DOHH2 (cell line): ENCODE measurements around the gene ZNF469.

Experiments used
- H3F3A ChIP-seq: fragments of 200-600 bp; sonication (generic), shearing (Covaris generic); 2 replicates; pipeline ENCODE4 v1.6.0; 2016; ENCODE audit warnings: antibody characterized with exemption, mild to moderate bottlenecking; ENCODE audit not compliant: control insufficient read depth, insufficient read depth
- H3K27ac ChIP-seq: fragments of 200-600 bp; sonication (generic); 2 replicates; pipeline ENCODE4 v1.5.1; 2014; ENCODE audit warnings: low read depth, mild to moderate bottlenecking, low read length, moderate library complexity
- H3K27me3 ChIP-seq: fragments of 200-600 bp; sonication (generic); 2 replicates; pipeline ENCODE4 v1.6.1; 2014; ENCODE audit warnings: mild to moderate bottlenecking, low read length, mixed read lengths; ENCODE audit not compliant: control insufficient read depth
- H3K36me3 ChIP-seq: fragments of 200-600 bp; sonication (generic); 2 replicates; pipeline ENCODE4 v1.6.1; 2014; ENCODE audit warnings: mild to moderate bottlenecking, low read length, moderate library complexity, mixed read lengths; ENCODE audit not compliant: control insufficient read depth
- H3K4me1 ChIP-seq: fragments of 200-600 bp; sonication (generic); 2 replicates; pipeline ENCODE4 v1.6.1; 2014; ENCODE audit warnings: mild to moderate bottlenecking, low read length, mixed read lengths; ENCODE audit not compliant: control insufficient read depth
- H3K4me2 ChIP-seq: fragments of 200-600 bp; sonication (generic); 2 replicates; pipeline ENCODE4 v1.6.0; 2014; ENCODE audit warnings: mild to moderate bottlenecking, low read length, moderate library complexity
- H3K4me3 ChIP-seq: fragments of 200-600 bp; sonication (generic); 2 replicates; pipeline ENCODE4 v1.5.1; 2014; ENCODE audit warnings: mild to moderate bottlenecking, low read length, mixed read lengths
- H3K79me2 ChIP-seq: fragments of 200-600 bp; sonication (generic); 2 replicates; pipeline ENCODE4 v1.6.1; 2014; ENCODE audit warnings: mild to moderate bottlenecking, low read length, mixed read lengths; ENCODE audit not compliant: control insufficient read depth
- H3K9me2 ChIP-seq: fragments of 200-600 bp; sonication (generic); replicated peaks from 2 replicates; pipeline ENCODE4 v1.6.1; 2014; ENCODE audit warnings: mild to moderate bottlenecking, low read length, mixed read lengths; ENCODE audit not compliant: control insufficient read depth
- H3K9me3 ChIP-seq: fragments of 200-600 bp; sonication (generic); 2 replicates; pipeline ENCODE4 v1.6.1; 2014; ENCODE audit warnings: antibody characterized with exemption, low read length, mixed read lengths; ENCODE audit not compliant: control insufficient read depth, insufficient read depth
- H4K20me1 ChIP-seq: fragments of 200-600 bp; sonication (generic); 2 replicates; pipeline ENCODE4 v1.6.0; 2014; ENCODE audit warnings: low read depth, mild to moderate bottlenecking, antibody characterized with exemption, low read length, moderate library complexity; ENCODE audit not compliant: control insufficient read depth, insufficient read depth
- CTCF ChIP-seq: fragments of 200-600 bp; sonication (generic); IDR thresholded peaks from one replicate; pipeline ENCODE4 v1.5.1; 2014; ENCODE audit warnings: antibody characterized with exemption, mild to moderate bottlenecking, low read depth, low read length; ENCODE audit not compliant: poor library complexity, severe bottlenecking
- EZH2phosphoT487 ChIP-seq: fragments of 200-600 bp; sonication (generic); IDR thresholded peaks from 2 replicates; pipeline ENCODE4 v1.6.1; 2017; ENCODE audit warnings: borderline replicate concordance, mild to moderate bottlenecking, antibody characterized with exemption, low read length, moderate library complexity, mixed read lengths

The ZNF469 gene

GRCh38 chr16:88354229-88355092 lies 28.3 kb upstream of the ZNF469 start:
- no peaks in the 10 kb centered on the region for H4K20me1 ChIP-seq
- no peaks in the 10 kb centered on the region for H3K9me2 ChIP-seq
- H3K9me3 ChIP-seq: no peaks in the 10 kb centered on the region
- H3F3A ChIP-seq: no peaks in the 10 kb centered on the region
- H3K27ac ChIP-seq: no peak overlapping the region
- H3K4me2 ChIP-seq: no peak overlapping the region
- no peak overlapping the region for H3K4me3 ChIP-seq
- no peaks in the 10 kb centered on the region for H3K27me3 ChIP-seq
- H3K79me2 ChIP-seq: no peaks in the 10 kb centered on the region
- no peak for TF ChIP-seq EZH2phosphoT487
- TF ChIP-seq CTCF: no peak
- H3K36me3 ChIP-seq: no peaks in the 10 kb centered on the region
- H3K4me1 ChIP-seq: no peaks in the 10 kb centered on the region

- no peak overlapping the region for H3K4me3 ChIP-seq
- H3K27me3 ChIP-seq: no peaks in the 10 kb centered on the region
- no peaks in the 10 kb centered on the region for H3K4me1 ChIP-seq
- no peaks in the 10 kb centered on the region for H3K36me3 ChIP-seq
- H3K9me3 ChIP-seq: no peaks in the 10 kb centered on the region
- H3K9me2 ChIP-seq: no peaks in the 10 kb centered on the region
- H3K4me2 ChIP-seq: no peak overlapping the region
- no peaks in the 10 kb centered on the region for H3K79me2 ChIP-seq
- no peaks in the 10 kb centered on the region for H4K20me1 ChIP-seq
- H3F3A ChIP-seq: no peaks in the 10 kb centered on the region
- TF ChIP-seq CTCF (no peak), EZH2phosphoT487 (no peak)
- no peak overlapping the region for H3K27ac ChIP-seq
These were observed 27.7 kb upstream of the ZNF469 start for GRCh38 chr16:88355093-88355388.

GRCh38 chr16:88355389-88356123 lies 27.2 kb upstream of the ZNF469 start:
- Histone ChIP-seq H3K4me3 (no peak overlapping the region), H3K9me2 (no peaks in the 10 kb centered on the region), H4K20me1 (no peaks in the 10 kb centered on the region), H3K27me3 (no peaks in the 10 kb centered on the region), H3K79me2 (no peaks in the 10 kb centered on the region), H3K36me3 (no peaks in the 10 kb centered on the region), H3K4me2 (no peak overlapping the region), H3K4me1 (no peaks in the 10 kb centered on the region), H3K9me3 (no peaks in the 10 kb centered on the region), H3K27ac (no peak overlapping the region), H3F3A (no peaks in the 10 kb centered on the region)
- TF ChIP-seq CTCF (no peak), EZH2phosphoT487 (no peak)
